K562 (cell line): ENCODE measurements around the gene OBP2A. TPM values are rescaled to one million over a fixed set of nuclear protein-coding genes. Genes with fewer than 3 reads are reported as not detected.

Source experiments
- ATAC-seq: fragments of 200-7000 bp; cut with Tn5 transposase; 3 replicates; pipeline ENCODE4 v1.9.1; 2020; ENCODE audit warnings: moderate library complexity
- BruUV-seq: library from RNA; stranded (reverse); fragments of 400-500 nt; replicated peaks from 2 replicates; lab custom pipeline; 2021; lab: Mats Ljungman, UMichigan
- CTCF ChIA-PET: fragments of 300-600 bp; formaldehyde crosslinking; extraction: SDS; loops from one replicate; lab custom pipeline; 2021; ENCODE audit warnings: low intra/inter-chr PET ratio; lab: Yijun Ruan, JAX
- POLR2A ChIA-PET: fragments of 300-600, 350-650 bp; sonication (Branson Sonifier 250); formaldehyde crosslinking; extraction: SDS; loops from one replicate; lab custom pipeline; 2021; ENCODE audit warnings: antibody characterized with exemption, inconsistent platforms; lab: Yijun Ruan, JAX
- DNase-seq, 4 experiments: peaks; one replicate each; pipeline versions ENCODE4 v3.0.0 to v3.0.0-alpha.2; 2011 to 2018; ENCODE audit warnings: low spot score in 3 of 4, mixed read lengths in 3 of 4; ENCODE audit errors: extremely low read depth in 1 of 4
- FAIRE-seq: peaks from 2 replicates; lab custom pipeline; 2011; peaks lifted over from hg19 to GRCh38; lab: Jason Lieb, UNC
- H2AFZ ChIP-seq: 2 replicates; pipeline ENCODE4 v1.6.0; 2011; ENCODE audit warnings: low read depth, low read length, control low read depth, inconsistent platforms
- H3K27ac ChIP-seq: fragments of 200-600 bp; 3 replicates; pipeline ENCODE4 v1.8.0; 2011; ENCODE audit warnings: low read depth, mild to moderate bottlenecking, control low read depth, inconsistent platforms, low read length, moderate library complexity, mixed read lengths; ENCODE audit errors: extremely low read depth
- H3K27me3 ChIP-seq, 2 experiments: fragments of 300-600 bp in 1 of 2; 2 replicates in 1 of 2; 3 replicates in 1 of 2; pipeline versions ENCODE4 v1.6.0 to v1.8.0; 2011; ENCODE audit warnings: inconsistent platforms in 2 of 2, low read length in 2 of 2, mild to moderate bottlenecking in 1 of 2, mixed read lengths in 1 of 2, moderate library complexity in 1 of 2; ENCODE audit not compliant: control insufficient read depth in 2 of 2, insufficient read depth in 2 of 2
- H3K36me3 ChIP-seq: fragments of 300-600 bp; 3 replicates; pipeline ENCODE4 v1.8.0; 2011; ENCODE audit warnings: mild to moderate bottlenecking, low read length, inconsistent platforms; ENCODE audit not compliant: control insufficient read depth, insufficient read depth
- H3K4me1 ChIP-seq, 2 experiments: fragments of 200-600 bp in 1 of 2; replicated peaks in 1 of 2; 2 replicates in 1 of 2; 3 replicates in 1 of 2; pipeline versions ENCODE4 v1.5.1 to v1.8.0; 2011; ENCODE audit warnings: inconsistent platforms in 2 of 2, low read length in 2 of 2, mild to moderate bottlenecking in 1 of 2, mixed read lengths in 1 of 2, moderate library complexity in 1 of 2; ENCODE audit not compliant: control insufficient read depth in 2 of 2, insufficient read depth in 2 of 2
- H3K4me2 ChIP-seq: 2 replicates; pipeline ENCODE4 v1.6.1; 2011; ENCODE audit warnings: low read length, control low read depth, inconsistent platforms, mixed read lengths; ENCODE audit not compliant: insufficient read depth
- H3K4me3 ChIP-seq: fragments of 200-600 bp; sonication (generic), shearing (Covaris generic); 2 replicates; pipeline ENCODE4 v1.5.1; 2016; ENCODE audit warnings: control low read depth, inconsistent platforms
- H3K79me2 ChIP-seq: fragments of 200-600 bp; 3 replicates; pipeline ENCODE4 v1.8.0; 2011; ENCODE audit warnings: low read length, inconsistent platforms; ENCODE audit not compliant: control insufficient read depth, insufficient read depth
- H3K9ac ChIP-seq, 2 experiments: 2 replicates each; pipeline versions ENCODE4 v1.6.0 to v1.6.1; 2011; ENCODE audit warnings: low read depth in 2 of 2, low read length in 2 of 2, control low read depth in 1 of 2, inconsistent platforms in 1 of 2, mild to moderate bottlenecking in 1 of 2, mixed read lengths in 1 of 2; ENCODE audit not compliant: insufficient read depth in 1 of 2
- H3K9me1 ChIP-seq: one replicate; pipeline ENCODE4 v1.6.0; 2011; ENCODE audit warnings: inconsistent platforms, mild to moderate bottlenecking, low read length, moderate library complexity; ENCODE audit not compliant: control insufficient read depth, insufficient read depth
- H3K9me3 ChIP-seq: replicated peaks from 2 replicates; pipeline ENCODE4 v1.5.1; 2011; ENCODE audit warnings: low read depth, low read length, inconsistent platforms; ENCODE audit not compliant: control insufficient read depth, insufficient read depth
- H4K20me1 ChIP-seq: replicated peaks from 2 replicates; pipeline ENCODE4 v1.6.1; 2011; ENCODE audit warnings: low read length, inconsistent platforms, mixed read lengths; ENCODE audit not compliant: control insufficient read depth, insufficient read depth
- POLR2G ChIP-seq: fragments of 200-400 bp; formaldehyde crosslinking; IDR thresholded peaks from 2 replicates; pipeline ENCODE4 v1.6.1; 2017; ENCODE audit warnings: low read depth, mild to moderate bottlenecking, antibody characterized with exemption, low read length, moderate library complexity
- RBFOX2 ChIP-seq: fragments of 200-400 bp; formaldehyde crosslinking; IDR thresholded peaks from 2 replicates; pipeline ENCODE4 v1.6.1; 2017; ENCODE audit warnings: low read depth, mild to moderate bottlenecking, low read length, moderate library complexity
- TEAD4 ChIP-seq, 2 experiments: sonication (generic) in 1 of 2; formaldehyde crosslinking in 1 of 2; IDR thresholded peaks; 2 replicates each; pipeline versions ENCODE4 v1.6.1 to v1.8.0; 2012 to 2022; ENCODE audit warnings: borderline replicate concordance in 1 of 2, inconsistent platforms in 1 of 2, low read length in 1 of 2, mild to moderate bottlenecking in 1 of 2, missing genetic modification reagents in 1 of 2
- ZNF143 ChIP-seq: sonication (generic); formaldehyde crosslinking; IDR thresholded peaks from 2 replicates; pipeline ENCODE4 v1.9.0; 2022; ENCODE audit warnings: mild to moderate bottlenecking, missing genetic modification reagents
- ZNF280B ChIP-seq: fragments of 250-450 bp; sonication (Bioruptor Pico); IDR thresholded peaks from 2 replicates; pipeline ENCODE4 v1.5.1; 2021; ENCODE audit warnings: mild to moderate bottlenecking
- ZSCAN32 ChIP-seq: fragments of 450-650 bp; formaldehyde crosslinking; IDR thresholded peaks from 2 replicates; pipeline ENCODE4 v1.4.0; 2020; ENCODE audit warnings: mild to moderate bottlenecking, moderate library complexity
- WGBS: fragments of 100-300 bp; shearing (Covaris generic); methylation state at CpG from one replicate; pipeline ENCODE4 v1.1.6; 2016; ENCODE audit warnings: low coverage, mixed read lengths; ENCODE audit not compliant: insufficient coverage; ENCODE audit errors: missing lambda C conversion rate; 5-methylcytosine and 5-hydroxymethylcytosine counted together
- in situ Hi-C: fragments of 300-500 bp; cut with MboI; formaldehyde crosslinking; loops from 4 replicates; pipeline ENCODE4 v1.15.0; 2018; ENCODE audit warnings: inconsistent platforms, mixed read lengths
- intact Hi-C: fragments of 100-400 bp; cut with micrococcal nuclease; formaldehyde crosslinking; loops from 2 replicates; pipeline ENCODE4 v1.14.2; 2022
- polyA plus RNA-seq, 8 experiments: library from polyadenylated mRNA; depleted of rRNA in 4 of 8; stranded (reverse) in 5 of 8; unstranded in 3 of 8; fragments of >200 nt; fragmentation: Nextera tagmentation in 2 of 8; fragmentation: Illumina TruSeq in 1 of 8; extraction: Ambion mirVana in 2 of 8; extraction: Trizol in 1 of 8; gene quantifications; 2 replicates each; pipeline versions ENCODE4 v1.2.1 to v1.2.3, GENCODE V29; 2011 to 2014; ENCODE audit warnings: inconsistent platforms in 1 of 8, missing spikeins in 1 of 8
- total RNA-seq, 7 experiments: library from RNA; depleted of rRNA in 6 of 7; stranded (reverse); fragments of >200 nt in 6 of 7; fragmentation: Illumina TruSeq in 2 of 7; extraction: Trizol in 2 of 7; gene quantifications; 2 replicates each; pipeline versions ENCODE4 v1.2.1 to v1.2.3, GENCODE V29; 2011 to 2021; ENCODE audit warnings: low replicate concordance in 1 of 7

OBP2A gene
- total and polyA plus RNA-seq, 9 of the 15 experiments (the other 6 are each of a cell fraction or from before 2014, with no cell fraction given), result not detected

- H3K27ac ChIP-seq, result no peak overlapping the region
- no peaks in the 10 kb centered on the region for H3K27me3 ChIP-seq
- BruUV-seq, result no TSS peak
- ATAC-seq, result no peak
- H3K9me3 ChIP-seq, result no peaks in the 10 kb centered on the region
- ChIA-PET POLR2A (interaction anchor here (1.0 to 1.2 kb wide), 2 partner anchors 14 to 56 kb away, joined by 3 read pairs; no protein-coding TSS in a partner anchor), CTCF (no interaction called here)
- no peak overlapping the region; a peak in 1 of 4 replicates for H3K9ac ChIP-seq
- in situ Hi-C loops, result no loop called here
- peaks cover 41% of the 10 kb centered on the region for H3K79me2 ChIP-seq
- no peaks in the 10 kb centered on the region for H3K9me1 ChIP-seq
- H3K4me3 ChIP-seq, result no peak overlapping the region
- no peak for DNase-seq
- H2AFZ ChIP-seq, result no peak overlapping the region
- WGBS, result 88% methylated on average over 41 of the region's 41 CpGs
- no peak overlapping the region for H3K4me2 ChIP-seq
- FAIRE-seq, result no peak
- peaks cover 42% of the 10 kb centered on the region for H3K36me3 ChIP-seq
- intact Hi-C loops, result no loop called here
- H3K4me1 ChIP-seq, result peaks cover 26 to 90% of the 10 kb centered on the region in 2 experiments
- 0 out of 2 replicates have a peak, but pooled peaks have one; percentile 38 for TF ChIP-seq ZNF143 (CRISPR knock-in tag)
- no peak for TF ChIP-seq ZNF280B (CRISPR knock-in tag)
- TF ChIP-seq TEAD4 (IDR thresholded peaks at IDR 0.05; ENCODE audit: low read length), result no peak
- 0 out of 2 replicates have a peak, but pooled peaks have one; percentile 17 for TF ChIP-seq TEAD4 (CRISPR knock-in tag; IDR thresholded peaks at IDR 0.05; ENCODE audit: borderline replicate concordance)
- peak; percentile 48; the same call in 1 of the 2 replicates for TF ChIP-seq POLR2G
- peak; percentile 63 for TF ChIP-seq RBFOX2
- no peak for TF ChIP-seq ZSCAN32 (CRISPR knock-in tag)
- H4K20me1 ChIP-seq, result peaks cover 21% of the 10 kb centered on the region
These were observed 42.3 kb upstream of the OBP2A start for GRCh38 chr9:135503371-135504261.
